ENCODE data around the gene ELOVL2. TPM values are rescaled to one million over a fixed set of nuclear protein-coding genes. Genes with fewer than 3 reads are reported as not detected.

Gene ELOVL2
- total and polyA plus RNA-seq, 10 of the 15 experiments (the other 5 are each of a cell fraction or from before 2014, with no cell fraction given) = 0.01 to 0.03 TPM; not detected in 8

DNA sequence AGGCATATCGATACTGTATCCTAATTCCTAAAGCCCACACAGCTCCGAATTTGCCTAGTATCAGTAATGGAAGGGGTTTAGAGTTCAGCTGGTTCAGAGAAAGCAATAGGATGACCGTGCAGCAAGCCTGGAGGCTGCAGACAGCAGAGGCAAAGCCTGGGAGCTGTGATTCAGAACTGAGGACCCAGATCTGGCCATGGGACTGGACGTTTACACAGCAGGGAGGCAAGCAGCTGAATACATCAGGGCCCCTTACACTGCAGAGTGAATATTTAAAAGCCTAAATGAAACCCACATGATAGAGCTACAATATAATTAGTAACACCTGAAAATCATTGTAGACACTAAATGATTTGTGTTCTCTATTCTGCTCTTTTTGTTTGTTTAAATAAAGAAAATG, 38.0 kb downstream of the ELOVL2 start:
- SMC1A ChIA-PET (ENCODE audit: uncharacterized antibody, unreplicated experiment) = interaction anchor here (1.0 to 1.4 kb wide), 3 partner anchors 14 to 62 kb away, joined by 3 to 5 read pairs (median 3); no protein-coding TSS in a partner anchor
- Histone ChIP-seq H3K4me1 (ENCODE audit: control insufficient read depth, insufficient read depth, low read length) (peaks cover 11% of the 10 kb centered on the region), H3K9me3 (replicated peaks; ENCODE audit: control insufficient read depth, insufficient read depth, low read length) (no peaks in the 10 kb centered on the region), H3K4me3 (no peak overlapping the region), H3K27me3 (replicated peaks in 1 of 2; ENCODE audit: control insufficient read depth in 2 of 2, insufficient read depth in 2 of 2, low read length in 1 of 2) (no peaks in the 10 kb centered on the region), H3K27ac (ENCODE audit: control insufficient read depth, insufficient read depth) (no peak overlapping the region), H3K36me3 (ENCODE audit: control insufficient read depth in 2 of 2, insufficient read depth in 2 of 2, low read length in 1 of 2) (no peaks in the 10 kb centered on the region), H3K4me2 (ENCODE audit: control insufficient read depth, insufficient read depth) (no peak overlapping the region), H4K20me1 (ENCODE audit: control insufficient read depth, insufficient read depth) (no peaks in the 10 kb centered on the region), H2AFZ (ENCODE audit: control insufficient read depth, low read depth, low read length) (no peak overlapping the region), H3K9ac (ENCODE audit: control insufficient read depth, insufficient read depth, low read length) (no peak overlapping the region), H3K79me2 (ENCODE audit: control insufficient read depth, insufficient read depth, low read length) (no peaks in the 10 kb centered on the region)
- intact Hi-C loops (cut with micrococcal nuclease; ENCODE audit: unreplicated experiment) (no loop called here), in situ Hi-C loops (cut with MboI) (no loop called here)
- no TSS peak for BruUV-seq (replicated peaks)
- WGBS (ENCODE audit: insufficient coverage, insufficient replicate concordance, low lambda C conversion rate, missing lambda C conversion rate) = 13% methylated on average over 4 of the region's 4 CpGs
- RAD21 ChIA-PET (ENCODE audit: unreplicated experiment) = no interaction called here
- ATAC-seq = no peak
- POLR2A ChIA-PET = no interaction called here
- CTCF ChIA-PET = interaction anchor here (1.2 to 1.5 kb wide), 2 partner anchors 51 to 63 kb away, joined by 4 to 6 read pairs; no protein-coding TSS in a partner anchor
- DNase-seq (ENCODE audit: low read depth, low spot score) = no peak
- FAIRE-seq = no peak
- TF ChIP-seq SIN3A (IDR thresholded peaks at IDR 0.05; ENCODE audit: low read depth, low read length) = no peak
- no peak for TF ChIP-seq NRF1 (conservative IDR thresholded peaks at IDR 0.05; ENCODE audit: low read depth, low read length)
- TF ChIP-seq STAT1 (conservative IDR thresholded peaks at IDR 0.05) = no peak
- TF ChIP-seq, protein P1, sequence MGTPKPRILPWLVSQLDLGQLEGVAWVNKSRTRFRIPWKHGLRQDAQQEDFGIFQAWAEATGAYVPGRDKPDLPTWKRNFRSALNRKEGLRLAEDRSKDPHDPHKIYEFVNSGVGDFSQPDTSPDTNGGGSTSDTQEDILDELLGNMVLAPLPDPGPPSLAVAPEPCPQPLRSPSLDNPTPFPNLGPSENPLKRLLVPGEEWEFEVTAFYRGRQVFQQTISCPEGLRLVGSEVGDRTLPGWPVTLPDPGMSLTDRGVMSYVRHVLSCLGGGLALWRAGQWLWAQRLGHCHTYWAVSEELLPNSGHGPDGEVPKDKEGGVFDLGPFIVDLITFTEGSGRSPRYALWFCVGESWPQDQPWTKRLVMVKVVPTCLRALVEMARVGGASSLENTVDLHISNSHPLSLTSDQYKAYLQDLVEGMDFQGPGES (IDR thresholded peaks at IDR 0.05) = no peak
- TF ChIP-seq ETV6 (conservative IDR thresholded peaks at IDR 0.05 in 1 of 2, IDR thresholded peaks at IDR 0.05 in 1 of 2; ENCODE audit: borderline replicate concordance in 1 of 2, low read depth in 1 of 2) = no peak
- TF ChIP-seq, protein P2, sequence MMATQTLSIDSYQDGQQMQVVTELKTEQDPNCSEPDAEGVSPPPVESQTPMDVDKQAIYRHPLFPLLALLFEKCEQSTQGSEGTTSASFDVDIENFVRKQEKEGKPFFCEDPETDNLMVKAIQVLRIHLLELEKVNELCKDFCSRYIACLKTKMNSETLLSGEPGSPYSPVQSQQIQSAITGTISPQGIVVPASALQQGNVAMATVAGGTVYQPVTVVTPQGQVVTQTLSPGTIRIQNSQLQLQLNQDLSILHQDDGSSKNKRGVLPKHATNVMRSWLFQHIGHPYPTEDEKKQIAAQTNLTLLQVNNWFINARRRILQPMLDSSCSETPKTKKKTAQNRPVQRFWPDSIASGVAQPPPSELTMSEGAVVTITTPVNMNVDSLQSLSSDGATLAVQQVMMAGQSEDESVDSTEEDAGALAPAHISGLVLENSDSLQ (IDR thresholded peaks at IDR 0.05) = no peak
- no peak for TF ChIP-seq EZH2 (IDR thresholded peaks at IDR 0.05; ENCODE audit: borderline replicate concordance, control insufficient read depth, low read depth, low read length)
- no peak for TF ChIP-seq CEBPB (IDR thresholded peaks at IDR 0.05; ENCODE audit: borderline replicate concordance in 1 of 2, low read depth in 2 of 2, low read length in 2 of 2)
- TF ChIP-seq, protein P3, sequence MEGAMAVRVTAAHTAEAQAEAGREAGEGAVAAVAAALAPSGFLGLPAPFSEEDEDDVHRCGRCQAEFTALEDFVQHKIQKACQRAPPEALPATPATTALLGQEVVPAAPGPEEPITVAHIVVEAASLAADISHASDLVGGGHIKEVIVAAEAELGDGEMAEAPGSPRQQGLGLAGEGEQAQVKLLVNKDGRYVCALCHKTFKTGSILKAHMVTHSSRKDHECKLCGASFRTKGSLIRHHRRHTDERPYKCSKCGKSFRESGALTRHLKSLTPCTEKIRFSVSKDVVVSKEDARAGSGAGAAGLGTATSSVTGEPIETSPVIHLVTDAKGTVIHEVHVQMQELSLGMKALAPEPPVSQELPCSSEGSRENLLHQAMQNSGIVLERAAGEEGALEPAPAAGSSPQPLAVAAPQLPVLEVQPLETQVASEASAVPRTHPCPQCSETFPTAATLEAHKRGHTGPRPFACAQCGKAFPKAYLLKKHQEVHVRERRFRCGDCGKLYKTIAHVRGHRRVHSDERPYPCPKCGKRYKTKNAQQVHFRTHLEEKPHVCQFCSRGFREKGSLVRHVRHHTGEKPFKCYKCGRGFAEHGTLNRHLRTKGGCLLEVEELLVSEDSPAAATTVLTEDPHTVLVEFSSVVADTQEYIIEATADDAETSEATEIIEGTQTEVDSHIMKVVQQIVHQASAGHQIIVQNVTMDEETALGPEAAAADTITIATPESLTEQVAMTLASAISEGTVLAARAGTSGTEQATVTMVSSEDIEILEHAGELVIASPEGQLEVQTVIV (IDR thresholded peaks at IDR 0.05; ENCODE audit: borderline replicate concordance, partially characterized antibody) = no peak
- no peak for TF ChIP-seq ZBED1 (IDR thresholded peaks at IDR 0.05; ENCODE audit: borderline replicate concordance)
- no peak for TF ChIP-seq SP1 (IDR thresholded peaks at IDR 0.05; ENCODE audit: low read depth, low read length)
- TF ChIP-seq, protein P4, sequence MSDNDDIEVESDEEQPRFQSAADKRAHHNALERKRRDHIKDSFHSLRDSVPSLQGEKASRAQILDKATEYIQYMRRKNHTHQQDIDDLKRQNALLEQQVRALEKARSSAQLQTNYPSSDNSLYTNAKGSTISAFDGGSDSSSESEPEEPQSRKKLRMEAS (IDR thresholded peaks at IDR 0.05; ENCODE audit: low read depth, low read length) = no peak
- TF ChIP-seq, protein P5, sequence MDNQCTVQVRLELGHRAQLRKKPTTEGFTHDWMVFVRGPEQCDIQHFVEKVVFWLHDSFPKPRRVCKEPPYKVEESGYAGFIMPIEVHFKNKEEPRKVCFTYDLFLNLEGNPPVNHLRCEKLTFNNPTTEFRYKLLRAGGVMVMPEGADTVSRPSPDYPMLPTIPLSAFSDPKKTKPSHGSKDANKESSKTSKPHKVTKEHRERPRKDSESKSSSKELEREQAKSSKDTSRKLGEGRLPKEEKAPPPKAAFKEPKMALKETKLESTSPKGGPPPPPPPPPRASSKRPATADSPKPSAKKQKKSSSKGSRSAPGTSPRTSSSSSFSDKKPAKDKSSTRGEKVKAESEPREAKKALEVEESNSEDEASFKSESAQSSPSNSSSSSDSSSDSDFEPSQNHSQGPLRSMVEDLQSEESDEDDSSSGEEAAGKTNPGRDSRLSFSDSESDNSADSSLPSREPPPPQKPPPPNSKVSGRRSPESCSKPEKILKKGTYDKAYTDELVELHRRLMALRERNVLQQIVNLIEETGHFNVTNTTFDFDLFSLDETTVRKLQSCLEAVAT (IDR thresholded peaks at IDR 0.05) = no peak
- TF ChIP-seq GATAD2B (conservative IDR thresholded peaks at IDR 0.05; ENCODE audit: low read depth) = no peak
- no peak for TF ChIP-seq E2F8 (IDR thresholded peaks at IDR 0.05; ENCODE audit: low read depth, partially characterized antibody)

All from GM12878 (cell line).